SK-N-MC (cell line): Measurements from ENCODE around the gene SCN7A.

Source experiments
- DNase-seq: peaks from one replicate; pipeline ENCODE4 v3.0.0-alpha.2; 2011; ENCODE audit warnings: low read depth, low spot score
- H3K27ac ChIP-seq: fragments of 200-600 bp; sonication (generic); 2 replicates; pipeline ENCODE4 v1.5.1; 2016; ENCODE audit warnings: mixed run types
- H3K36me3 ChIP-seq: fragments of 200-600 bp; sonication (generic); 2 replicates; pipeline ENCODE4 v1.6.1; 2017; ENCODE audit warnings: antibody characterized with exemption, low read length, mixed read lengths; ENCODE audit not compliant: insufficient read depth
- H3K4me3 ChIP-seq: fragments of 200-600 bp; sonication (generic); 2 replicates; pipeline ENCODE4 v1.5.1; 2016
- H3K9ac ChIP-seq: fragments of 200-600 bp; sonication (generic); 2 replicates; pipeline ENCODE4 v1.8.0; 2017; ENCODE audit warnings: mixed run types, mixed read lengths; ENCODE audit not compliant: insufficient read length
- H3K9me3 ChIP-seq: fragments of 200-600 bp; sonication (generic); 2 replicates; pipeline ENCODE4 v1.6.1; 2017; ENCODE audit warnings: low read depth, mild to moderate bottlenecking, antibody characterized with exemption, low read length, moderate library complexity, mixed read lengths
- EZH2 ChIP-seq: fragments of 200-600 bp; sonication (generic); IDR thresholded peaks from one replicate; pipeline ENCODE4 v1.6.1; 2017; ENCODE audit warnings: antibody characterized with exemption
- FOXP2 ChIP-seq: optimal IDR thresholded peaks from 2 replicates; pipeline ENCODE3; 2011; ENCODE audit warnings: mild to moderate bottlenecking, moderate library complexity; ENCODE audit not compliant: insufficient read depth; ENCODE audit errors: extremely low read length, control extremely low read depth
- POLR2AphosphoS5 ChIP-seq: IDR thresholded peaks from 2 replicates; pipeline ENCODE4 v1.6.1; 2012; ENCODE audit warnings: mild to moderate bottlenecking, low read depth, low read length, borderline replicate concordance

SCN7A gene

DNA sequence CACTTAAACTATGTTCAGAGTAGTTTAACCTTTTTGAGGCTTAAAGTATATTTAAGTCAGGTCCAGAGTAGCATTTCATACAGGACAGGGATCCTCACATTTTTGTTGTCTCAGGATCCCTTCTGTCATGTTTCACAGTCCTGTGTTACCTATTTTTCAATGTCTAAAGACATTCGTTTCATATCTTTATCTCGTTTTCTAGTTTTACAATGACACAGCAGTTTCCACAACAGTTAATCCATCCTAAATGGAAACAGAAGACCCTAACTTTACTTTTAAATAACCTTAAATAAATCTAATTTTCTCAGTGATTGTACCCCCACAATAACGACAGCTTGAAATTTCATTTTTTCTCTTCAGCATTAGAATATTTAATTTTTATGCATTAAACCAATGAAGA is 101.0 kb downstream of the SCN7A start:
- H3K36me3 ChIP-seq: no peaks in the 10 kb centered on the region
- H3K9ac ChIP-seq: no peak overlapping the region
- no peak overlapping the region for H3K27ac ChIP-seq
- no peak for DNase-seq
- TF ChIP-seq FOXP2 (no peak), EZH2 (no peak), POLR2AphosphoS5 (no peak)
- no peak overlapping the region for H3K4me3 ChIP-seq
- no peaks in the 10 kb centered on the region for H3K9me3 ChIP-seq

- Histone ChIP-seq H3K36me3 (no peaks in the 10 kb centered on the region), H3K9me3 (no peaks in the 10 kb centered on the region; the same call in 1 of the 2 replicates), H3K4me3 (peak overlapping the region; percentile 11), H3K9ac (no peak overlapping the region), H3K27ac (peak overlapping the region; percentile 75; the same call in 1 of the 2 replicates)
- TF ChIP-seq FOXP2 (no peak), EZH2 (no peak), POLR2AphosphoS5 (no peak)
- DNase-seq: no peak
These were observed 105.5 kb downstream of the SCN7A start for GRCh38 chr2:166388481-166389070.

DNA sequence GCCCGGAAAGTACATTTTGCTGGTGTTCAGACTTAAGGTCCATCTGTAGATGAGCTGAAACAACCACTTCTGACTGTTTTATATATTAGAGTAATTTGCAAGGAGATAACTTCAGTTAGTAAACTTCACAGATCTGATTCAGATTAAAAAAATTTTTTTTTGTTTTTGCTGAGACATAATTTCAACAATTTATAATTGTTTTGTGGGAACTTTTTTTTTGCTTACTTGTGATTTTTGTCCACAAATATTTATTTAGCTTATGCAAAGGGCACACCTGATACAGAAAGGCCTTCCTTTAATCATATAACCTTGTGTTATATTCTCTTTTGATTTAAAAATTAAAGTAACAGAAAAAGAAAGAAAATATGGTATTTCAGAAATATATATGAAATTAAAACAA is 108.7 kb downstream of the SCN7A start:
- TF ChIP-seq FOXP2: no peak
- TF ChIP-seq POLR2AphosphoS5: no peak
- no peak for TF ChIP-seq EZH2
- H3K27ac ChIP-seq: no peak overlapping the region
- no peak for DNase-seq
- no peak overlapping the region for H3K9ac ChIP-seq
- H3K9me3 ChIP-seq: no peaks in the 10 kb centered on the region; the same call in 1 of the 2 replicates
- H3K36me3 ChIP-seq: no peaks in the 10 kb centered on the region
- no peak overlapping the region for H3K4me3 ChIP-seq

DNA sequence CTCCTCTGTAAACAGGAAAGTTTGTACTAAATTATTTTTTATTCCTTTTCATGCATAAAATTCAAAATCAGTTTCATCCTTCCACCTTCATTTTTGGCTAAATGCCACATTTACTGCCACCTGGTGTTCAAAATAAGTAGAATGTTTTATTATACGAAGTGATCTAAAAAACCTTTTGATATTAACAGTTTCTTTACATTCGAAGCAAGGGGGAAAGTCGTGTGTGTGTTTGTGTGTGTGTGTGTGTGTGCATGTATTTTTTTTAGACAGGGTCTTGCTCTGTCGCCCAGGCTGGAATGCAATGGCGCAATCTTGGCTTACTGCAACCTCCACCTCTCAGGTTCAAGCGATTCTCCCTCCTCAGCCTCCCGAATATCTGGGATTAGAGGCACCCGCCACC is 109.3 kb downstream of the SCN7A start:
- no peak for DNase-seq
- no peak overlapping the region for H3K9ac ChIP-seq
- H3K9me3 ChIP-seq: no peaks in the 10 kb centered on the region; the same call in 1 of the 2 replicates
- no peak overlapping the region for H3K4me3 ChIP-seq
- no peaks in the 10 kb centered on the region for H3K36me3 ChIP-seq
- no peak for TF ChIP-seq EZH2
- TF ChIP-seq POLR2AphosphoS5: no peak
- TF ChIP-seq FOXP2: no peak
- H3K27ac ChIP-seq: no peak overlapping the region

- no peak for DNase-seq
- Histone ChIP-seq H3K36me3 (no peaks in the 10 kb centered on the region), H3K9me3 (no peaks in the 10 kb centered on the region; the same call in 1 of the 2 replicates), H3K27ac (no peak overlapping the region), H3K4me3 (no peak overlapping the region), H3K9ac (no peak overlapping the region)
- TF ChIP-seq POLR2AphosphoS5 (no peak), EZH2 (no peak), FOXP2 (no peak)
These were observed 111.6 kb downstream of the SCN7A start for GRCh38 chr2:166382448-166382847.

GRCh38 chr2:166380615-166381014 is 113.4 kb downstream of the SCN7A start:
- no peak overlapping the region for H3K4me3 ChIP-seq
- no peak overlapping the region for H3K27ac ChIP-seq
- no peaks in the 10 kb centered on the region for H3K9me3 ChIP-seq
- no peak for DNase-seq
- no peaks in the 10 kb centered on the region for H3K36me3 ChIP-seq
- TF ChIP-seq FOXP2: no peak
- no peak for TF ChIP-seq POLR2AphosphoS5
- TF ChIP-seq EZH2: no peak
- H3K9ac ChIP-seq: no peak overlapping the region

DNA sequence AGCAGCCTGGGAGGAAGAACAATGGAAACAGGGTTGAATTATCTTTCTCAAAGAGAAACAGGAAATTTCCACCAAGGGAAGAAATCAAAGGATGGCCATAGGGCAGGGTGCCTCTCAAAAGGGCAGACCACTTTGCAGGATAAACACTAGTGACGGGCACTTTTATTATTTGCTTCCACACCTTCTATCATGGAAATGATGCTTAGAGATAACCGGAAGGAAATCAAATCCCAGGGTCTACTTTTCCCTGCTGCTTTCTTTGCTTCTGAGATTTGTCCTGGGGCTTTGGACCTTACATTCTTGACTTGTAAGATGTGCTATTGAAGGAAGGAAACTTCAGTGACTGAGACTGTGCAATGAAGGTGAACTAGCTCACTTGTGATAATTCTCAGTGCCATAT is 117.2 kb downstream of the SCN7A start:
- Histone ChIP-seq H3K4me3 (no peak overlapping the region), H3K36me3 (no peaks in the 10 kb centered on the region)
- DNase-seq: no peak

GRCh38 chr2:166376488-166376828 is 117.6 kb downstream of the SCN7A start:
- H3K4me3 ChIP-seq: peak overlapping the region; percentile 80

More for the DNA sequence above, 117.2 kb downstream of the SCN7A start:
- H3K9ac ChIP-seq: no peak overlapping the region
- H3K9me3 ChIP-seq: no peaks in the 10 kb centered on the region
- TF ChIP-seq FOXP2 (no peak), POLR2AphosphoS5 (no peak), EZH2 (no peak)
- no peak overlapping the region for H3K27ac ChIP-seq

More at GRCh38 chr2:166376488-166376828, 117.6 kb downstream of the SCN7A start:
- H3K36me3 ChIP-seq: no peaks in the 10 kb centered on the region
- no peak overlapping the region for H3K9ac ChIP-seq
- no peak for DNase-seq
- no peak overlapping the region for H3K27ac ChIP-seq
- TF ChIP-seq EZH2: no peak
- no peak for TF ChIP-seq POLR2AphosphoS5
- TF ChIP-seq FOXP2: no peak
- no peaks in the 10 kb centered on the region for H3K9me3 ChIP-seq
